AG08395 (cell line): ENCODE data around the gene TBXAS1.
"Not testable (repeated sequence)": the region's sequence is repeated elsewhere in the genome, so short reads cannot be mapped to it uniquely, and the experiment has no call there.

Experiments used
- DNase-seq: peaks from one replicate; pipeline ENCODE4 v3.0.0; 2012; ENCODE audit warnings: mixed read lengths, low spot score

TBXAS1 gene

DNA sequence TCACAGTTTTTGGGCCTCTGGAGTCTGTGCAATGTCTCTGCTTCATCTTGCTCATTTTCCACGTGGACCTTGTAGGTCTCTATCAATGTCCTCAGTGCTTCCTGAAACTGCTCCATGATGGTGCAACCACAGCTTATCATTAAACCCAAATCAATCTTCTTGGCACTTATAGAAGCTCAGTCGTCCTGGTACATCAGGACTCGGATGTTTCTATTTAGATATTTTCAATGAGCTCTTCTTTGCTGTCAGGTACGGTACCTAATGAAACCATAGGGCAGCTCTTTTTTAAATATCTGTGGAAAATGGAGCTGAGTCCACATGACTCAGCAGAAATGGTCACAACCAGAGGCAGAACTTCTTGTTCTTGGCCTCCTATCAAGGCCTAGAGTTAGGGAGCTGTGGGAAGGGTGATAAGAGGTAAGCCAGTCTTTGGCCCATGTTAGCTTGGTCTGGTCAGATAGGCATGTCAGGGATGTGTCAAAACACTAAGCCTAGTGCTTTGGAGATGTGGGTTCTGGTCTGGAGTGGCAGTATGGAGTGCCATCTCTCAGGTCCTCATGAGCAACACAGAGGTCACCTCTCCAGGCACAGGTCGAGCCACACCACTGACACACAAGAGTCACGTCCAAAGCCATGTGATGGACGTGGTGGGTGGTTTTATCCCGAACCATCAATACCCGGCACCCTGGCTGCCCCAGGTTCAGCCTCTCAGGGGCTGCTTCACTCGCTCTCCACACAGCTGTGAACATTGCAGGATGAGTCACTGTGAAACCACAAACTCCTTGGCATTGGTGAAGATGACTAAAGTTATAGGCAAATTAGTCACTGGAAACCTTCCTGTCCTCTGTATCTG, 87.0 kb downstream of the TBXAS1 start:
- peak; percentile 95 for DNase-seq

DNA sequence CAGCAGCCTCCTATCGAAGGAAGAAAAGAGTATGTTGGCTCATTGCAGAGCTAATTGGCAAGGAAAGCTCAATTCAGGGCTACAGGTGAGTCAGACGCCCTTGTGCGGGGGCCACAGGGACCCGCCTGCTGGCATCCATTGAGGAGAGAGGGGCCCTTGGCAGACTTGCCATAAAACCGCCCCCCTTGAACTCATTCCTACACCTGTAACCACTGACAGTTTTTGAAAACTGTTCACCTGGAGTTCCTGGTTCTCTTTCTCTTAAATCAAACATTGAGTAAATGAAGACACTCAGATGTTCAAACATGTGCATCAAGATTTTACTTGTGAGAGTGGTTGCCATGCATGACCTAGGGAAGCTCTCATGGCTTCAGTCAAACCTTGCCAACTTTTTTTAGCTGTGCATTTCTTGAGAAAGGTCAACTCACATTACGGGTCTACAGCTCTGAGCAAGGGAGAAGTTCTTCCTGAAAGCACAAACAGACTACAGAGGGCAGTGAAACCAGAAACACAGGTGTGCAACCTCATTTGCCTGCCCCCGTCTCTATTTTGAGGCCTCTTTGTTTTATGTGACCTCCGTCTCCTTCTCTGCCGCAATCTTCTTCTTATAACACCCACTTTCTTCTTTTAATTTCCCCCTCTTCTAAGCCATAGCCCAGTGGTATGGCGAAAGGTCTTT, 87.8 kb downstream of the TBXAS1 start:
- DNase-seq, result no peak

DNA sequence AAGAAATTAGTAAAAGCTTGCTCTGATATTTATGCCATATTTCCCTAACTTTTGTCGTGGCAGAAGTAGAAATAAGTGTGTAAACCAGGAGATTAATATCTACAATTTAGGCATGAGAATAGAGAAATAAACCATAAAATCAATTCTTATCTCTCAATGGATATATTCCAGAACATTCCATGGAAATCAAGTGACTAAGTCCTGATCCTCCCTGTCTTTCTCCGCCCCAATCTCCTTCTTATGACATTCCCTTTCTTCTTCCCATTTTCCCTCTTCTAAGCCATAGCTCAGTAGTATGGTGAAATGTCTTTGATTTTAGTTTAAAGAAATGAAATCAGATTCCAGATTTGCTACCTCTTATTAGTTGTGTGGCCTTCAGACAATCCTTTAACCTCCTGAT, 88.8 kb downstream of the TBXAS1 start:
- no peak for DNase-seq

DNA sequence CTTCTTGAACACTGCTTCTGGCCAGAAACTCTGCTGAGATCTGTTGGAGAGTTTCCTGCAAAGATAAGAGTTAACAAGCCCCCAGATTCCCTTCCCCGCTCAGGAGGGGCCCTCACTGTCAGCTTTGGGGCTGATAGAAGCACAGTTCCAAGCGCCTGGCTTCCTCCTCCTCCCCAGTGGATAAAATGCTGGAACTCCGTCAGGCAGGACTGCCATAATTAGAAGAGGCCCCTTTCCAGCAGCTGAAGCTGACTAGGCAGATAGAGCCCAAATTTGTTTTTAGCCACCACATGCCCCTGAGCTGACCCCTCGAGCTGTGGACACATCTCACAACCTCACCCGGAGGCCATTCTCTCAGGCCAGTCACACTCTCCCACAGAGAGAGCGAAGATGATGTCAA, 89.4 kb downstream of the TBXAS1 start:
- no peak for DNase-seq

DNA sequence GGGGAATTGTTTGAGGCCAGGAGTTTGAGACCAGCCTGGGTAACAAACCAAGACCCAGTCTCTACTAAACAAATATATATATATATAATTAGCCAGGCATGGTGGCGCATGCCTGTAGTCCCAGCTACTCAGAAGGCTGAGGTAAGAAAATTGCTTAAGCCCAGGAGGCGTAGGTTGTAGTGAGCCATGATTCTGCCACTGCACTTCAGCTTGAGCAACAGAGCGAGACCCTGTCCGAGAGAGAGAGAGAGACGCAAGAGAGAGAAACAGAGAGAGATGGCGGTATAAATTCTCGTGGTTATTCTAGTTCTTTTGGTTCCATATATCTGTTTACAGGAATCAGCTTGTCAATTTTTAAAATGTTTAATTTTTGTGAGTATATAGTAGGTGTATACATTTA, 94.0 kb downstream of the TBXAS1 start:
- DNase-seq, result no peak

DNA sequence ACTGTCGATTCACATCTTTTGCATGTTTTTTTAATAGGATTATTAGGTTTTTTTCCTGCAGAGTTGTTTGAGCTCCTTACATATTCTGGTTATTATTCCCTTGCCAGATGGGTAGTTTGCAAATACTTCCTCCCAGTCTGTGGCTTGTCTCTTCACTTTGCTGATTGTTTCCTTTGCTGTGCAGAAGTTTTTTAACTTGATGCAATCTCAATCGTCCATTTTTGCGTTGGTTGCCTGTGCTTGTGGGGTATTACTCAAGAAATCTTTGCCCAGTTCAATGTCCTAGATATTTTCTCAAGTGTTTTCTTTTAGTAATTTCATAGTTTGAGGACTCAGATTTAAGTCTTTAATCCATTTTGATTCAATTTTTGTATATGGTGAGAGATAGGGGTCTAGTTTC, 95.4 kb downstream of the TBXAS1 start:
- no peak for DNase-seq

DNA sequence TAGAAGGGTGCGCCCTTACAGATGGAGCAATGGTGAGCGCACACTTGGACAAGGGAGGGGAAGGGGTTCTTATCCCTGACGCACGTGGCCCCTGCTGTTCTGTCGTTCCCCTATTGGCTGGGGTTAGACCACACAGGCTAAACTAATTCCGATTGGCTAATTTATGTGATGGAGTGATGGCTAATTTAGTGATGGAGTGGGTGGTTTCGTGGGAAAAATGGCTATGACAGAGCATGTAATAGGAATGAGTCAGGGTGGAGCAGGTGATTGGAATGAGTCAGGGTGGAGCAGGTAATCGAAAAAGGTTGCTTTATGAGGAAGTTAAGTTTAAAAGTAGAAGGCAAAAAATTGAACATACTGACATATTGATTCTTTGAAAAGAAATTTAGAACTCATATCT, 100.2 kb downstream of the TBXAS1 start:
- not testable (repeated sequence) for DNase-seq

DNA sequence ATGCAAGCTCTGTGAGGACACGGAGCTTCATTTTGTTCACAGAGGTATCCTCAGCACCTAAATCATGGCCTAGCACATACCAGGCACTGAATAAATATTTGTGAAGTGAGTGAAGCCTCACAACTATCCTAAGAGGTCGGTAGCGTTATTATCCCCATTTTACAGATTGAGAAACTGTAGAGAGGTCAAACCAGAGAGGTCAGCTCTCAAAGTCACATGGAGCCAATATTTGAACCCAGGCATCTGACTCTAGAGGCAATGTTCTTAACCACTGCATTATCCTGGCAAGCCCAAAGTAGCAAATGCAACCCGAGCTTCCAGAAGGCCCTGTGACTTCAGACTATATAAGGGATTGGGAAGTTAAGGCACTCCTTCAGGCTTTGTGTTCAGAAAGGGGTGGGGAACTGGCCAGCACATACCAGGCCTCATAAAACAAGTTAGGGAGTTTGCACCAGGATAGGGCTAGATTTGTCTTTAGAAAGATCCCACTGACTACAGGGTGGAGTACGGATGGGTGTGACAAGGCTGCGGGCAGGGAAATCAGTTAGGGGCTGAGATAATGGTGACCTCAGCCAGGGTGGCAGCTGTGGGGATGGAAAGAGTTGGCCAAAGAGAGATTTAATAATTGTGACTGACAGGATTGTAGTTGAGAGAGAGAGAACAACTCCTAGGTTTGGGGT, 101.4 kb downstream of the TBXAS1 start:
- no peak for DNase-seq

DNA sequence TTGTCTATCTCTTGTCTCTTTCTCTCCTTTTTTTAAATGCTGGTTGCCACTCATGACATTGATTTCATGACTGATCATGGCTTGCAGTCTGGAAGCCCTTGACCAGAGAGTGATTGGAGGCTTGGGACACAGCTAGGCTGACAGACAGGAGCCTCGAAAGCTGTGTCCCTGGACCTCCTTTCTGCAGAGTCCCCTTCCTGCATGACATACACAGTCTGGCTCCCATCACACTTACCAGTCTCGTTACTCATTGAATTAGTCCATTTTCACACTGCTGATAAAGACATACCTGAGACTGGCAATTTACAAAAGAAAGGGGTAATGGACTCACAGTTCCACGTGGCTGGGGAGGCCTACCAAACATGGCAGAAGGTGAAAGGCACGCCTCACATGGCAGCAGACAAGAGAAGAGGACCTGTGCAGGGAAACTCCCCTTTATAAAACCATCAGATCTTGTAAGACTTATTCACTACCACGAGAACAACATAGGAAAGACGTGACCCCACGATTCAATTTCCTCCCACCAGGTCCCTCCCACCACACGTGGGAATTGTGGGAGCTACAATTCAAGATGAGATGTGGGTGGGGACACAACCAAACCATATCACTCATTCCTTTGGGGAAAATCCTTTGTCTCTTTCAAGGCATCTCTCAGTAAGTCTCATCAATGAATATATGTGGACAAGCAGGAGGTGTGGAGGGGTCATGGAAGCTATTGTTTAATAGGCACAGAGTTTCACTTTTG, 102.3 kb downstream of the TBXAS1 start:
- no peak for DNase-seq

DNA sequence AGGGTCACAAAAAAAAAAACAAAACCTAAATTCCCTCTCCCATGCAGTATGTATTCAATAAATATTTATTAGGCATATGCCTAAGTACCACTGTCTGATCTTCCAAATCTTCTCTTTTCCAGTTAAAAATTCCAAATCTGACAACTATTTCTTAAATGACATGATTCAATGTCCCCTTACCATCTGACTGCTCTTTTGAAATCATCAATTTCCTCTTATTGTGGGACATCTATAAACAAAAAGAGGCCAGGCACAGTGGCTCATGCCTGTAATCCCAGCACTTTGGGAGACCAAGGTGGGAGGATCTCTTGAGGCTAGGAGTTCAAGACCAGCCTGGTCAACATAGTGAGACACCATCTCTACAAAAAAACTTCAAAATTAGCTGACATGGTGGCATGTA, 103.5 kb downstream of the TBXAS1 start:
- DNase-seq, result no peak

DNA sequence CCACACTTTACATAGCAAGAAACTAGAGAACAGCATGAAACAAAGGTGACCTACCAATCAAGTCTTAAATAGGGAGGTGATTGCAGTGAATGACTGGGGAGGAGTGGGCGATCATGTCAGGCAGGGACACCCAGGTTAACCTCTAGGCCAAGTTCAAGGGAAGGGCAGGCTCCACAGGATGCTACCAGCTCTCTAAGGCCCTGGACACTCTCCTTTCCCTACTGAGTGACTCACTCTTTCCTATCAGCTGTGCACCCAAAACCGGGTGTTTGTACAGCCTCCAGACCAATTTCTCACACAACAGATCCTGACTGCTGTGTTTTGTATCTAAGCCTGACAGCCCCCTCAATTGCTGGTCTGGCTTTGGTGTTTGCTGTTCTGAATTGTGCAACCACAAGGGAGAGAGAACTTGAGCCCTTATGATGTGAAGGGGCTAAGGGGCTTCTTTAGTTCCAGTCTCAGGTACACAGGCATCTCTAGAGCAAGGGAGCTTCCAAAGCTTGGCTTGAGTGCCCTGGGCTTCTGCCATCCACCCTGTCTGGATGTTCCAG, 107.8 kb downstream of the TBXAS1 start:
- DNase-seq, result peak; percentile 76

DNA sequence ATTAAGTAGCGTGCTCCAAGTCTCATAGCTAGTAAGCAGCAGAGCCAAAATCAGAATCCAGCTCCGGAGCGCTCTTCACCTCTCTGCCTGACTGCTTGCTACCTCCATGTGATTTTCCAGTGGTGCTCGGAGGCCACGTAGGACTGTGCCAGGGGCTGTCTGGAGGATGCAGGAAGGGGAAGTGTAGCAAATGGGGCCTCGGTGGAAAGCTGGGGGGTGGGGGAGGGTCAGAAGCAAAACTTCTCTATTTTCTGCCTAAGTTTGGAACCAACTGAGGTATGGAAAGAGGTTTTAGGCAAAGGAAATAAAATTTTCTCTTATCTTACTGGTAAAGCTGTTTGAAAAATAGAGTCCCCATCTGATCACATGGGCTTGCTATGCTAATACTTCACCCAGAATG, 108.7 kb downstream of the TBXAS1 start:
- DNase-seq, result no peak

DNA sequence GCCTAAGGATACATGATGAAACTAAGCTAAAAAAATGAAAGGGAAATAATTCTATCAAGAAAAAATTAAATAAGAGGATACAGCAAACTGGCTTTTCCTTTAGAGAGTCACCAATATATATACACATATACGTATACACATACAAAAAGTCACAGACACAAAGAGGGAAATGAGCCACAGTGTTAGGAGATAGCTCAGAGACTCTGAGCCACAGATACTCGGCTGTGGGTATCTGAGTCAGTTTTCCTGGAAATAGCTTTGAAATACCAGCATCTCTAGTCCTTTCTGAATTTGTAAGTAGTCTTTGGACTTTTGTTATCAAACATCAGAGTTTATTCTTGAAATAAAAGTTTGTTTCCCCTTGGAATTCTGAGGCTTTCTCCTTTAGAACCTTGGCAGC, 111.8 kb downstream of the TBXAS1 start:
- no peak for DNase-seq

DNA sequence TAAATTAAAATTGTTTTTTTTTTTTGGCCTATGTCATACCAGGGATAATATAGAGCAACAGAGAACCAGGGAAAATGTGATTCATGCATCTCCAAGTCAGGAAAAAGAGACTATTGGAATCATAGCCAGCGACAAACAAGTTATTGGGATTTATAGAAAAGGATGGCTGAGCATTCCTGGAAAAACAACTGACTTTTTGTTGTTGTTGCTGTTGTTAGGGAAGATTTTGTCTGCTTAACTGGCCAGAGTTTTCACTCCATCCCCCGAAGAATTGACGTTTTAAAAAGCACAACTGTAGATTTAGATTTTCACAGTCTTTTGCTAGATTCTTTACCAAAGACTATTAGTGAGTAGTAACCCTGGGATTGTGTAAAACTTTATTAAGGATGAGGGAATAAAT, 112.4 kb downstream of the TBXAS1 start:
- no peak for DNase-seq

DNA sequence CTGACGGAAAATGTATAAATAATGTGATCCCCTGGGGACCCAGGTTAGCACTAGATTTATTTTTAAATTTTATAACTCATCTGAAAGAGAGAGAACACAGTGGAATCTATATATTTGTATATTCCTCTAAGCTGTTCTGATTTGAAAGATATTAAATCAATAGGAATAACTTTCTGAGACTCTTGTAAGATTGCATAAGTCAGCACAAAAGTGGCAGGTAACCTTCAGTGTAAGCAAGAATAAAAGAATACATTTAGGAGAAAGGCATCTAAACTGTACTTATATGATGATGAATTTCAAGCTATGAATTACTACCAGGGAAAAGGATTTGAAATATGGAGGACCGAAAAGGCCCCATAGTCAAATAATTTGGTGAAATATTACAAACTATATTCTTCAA, 112.8 kb downstream of the TBXAS1 start:
- DNase-seq, result no peak

DNA sequence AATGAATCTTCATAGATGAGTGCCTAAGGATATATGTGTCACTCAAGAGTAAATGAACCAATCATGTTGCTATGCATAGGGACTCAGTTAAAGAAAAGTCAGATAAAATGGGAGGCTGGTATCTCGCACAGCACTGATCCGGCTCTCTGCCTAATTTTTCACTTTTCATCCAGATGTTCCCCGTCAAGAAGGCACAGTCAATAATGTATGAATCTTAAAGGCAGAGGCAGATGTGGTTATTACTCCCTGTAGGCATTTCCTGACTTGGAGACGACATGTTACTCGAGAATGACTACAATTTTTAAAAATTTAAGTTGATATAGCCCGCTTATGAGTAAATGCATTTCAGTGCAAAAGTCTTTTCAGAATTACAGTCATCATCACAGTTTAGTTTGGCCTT, 113.6 kb downstream of the TBXAS1 start:
- no peak for DNase-seq

DNA sequence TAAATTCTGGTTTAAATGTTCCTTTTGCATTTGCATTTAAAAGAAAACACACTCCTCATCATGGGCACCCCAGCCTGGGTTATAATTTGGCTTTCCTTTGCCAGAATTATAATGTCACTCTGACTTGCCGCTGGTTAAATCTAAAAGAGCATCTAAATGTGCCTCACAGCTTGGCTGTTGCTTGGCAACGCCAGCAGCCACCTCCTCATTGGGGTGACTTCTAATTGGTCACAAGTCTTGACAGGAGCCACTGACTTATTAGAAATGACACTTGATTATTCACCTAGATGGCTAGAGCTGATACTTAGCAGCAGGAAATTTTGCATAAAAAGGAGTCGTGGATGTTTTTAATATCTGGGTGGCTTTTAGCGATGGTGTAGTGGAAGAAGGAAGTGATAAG, 114.3 kb downstream of the TBXAS1 start:
- DNase-seq, result no peak

DNA sequence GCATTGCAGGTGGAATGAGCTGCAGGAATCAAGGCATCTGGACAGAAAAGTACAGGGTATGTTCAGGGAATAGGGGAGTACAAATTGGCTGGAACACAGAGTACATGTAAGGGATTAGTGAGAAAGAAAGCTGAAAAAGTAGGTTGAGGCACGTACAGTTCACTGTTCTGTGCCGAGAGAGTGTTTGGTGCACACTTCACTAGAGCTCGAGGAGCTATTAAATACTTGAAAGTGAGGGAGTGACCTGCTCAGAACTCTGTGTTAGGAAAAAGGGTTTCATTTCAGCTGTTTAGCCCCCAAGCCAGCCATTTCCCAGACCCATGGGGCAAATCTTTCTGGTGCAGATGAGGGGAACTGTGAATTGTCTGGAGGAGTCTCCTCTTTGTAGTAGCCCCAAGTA, 115.2 kb downstream of the TBXAS1 start:
- no peak for DNase-seq

DNA sequence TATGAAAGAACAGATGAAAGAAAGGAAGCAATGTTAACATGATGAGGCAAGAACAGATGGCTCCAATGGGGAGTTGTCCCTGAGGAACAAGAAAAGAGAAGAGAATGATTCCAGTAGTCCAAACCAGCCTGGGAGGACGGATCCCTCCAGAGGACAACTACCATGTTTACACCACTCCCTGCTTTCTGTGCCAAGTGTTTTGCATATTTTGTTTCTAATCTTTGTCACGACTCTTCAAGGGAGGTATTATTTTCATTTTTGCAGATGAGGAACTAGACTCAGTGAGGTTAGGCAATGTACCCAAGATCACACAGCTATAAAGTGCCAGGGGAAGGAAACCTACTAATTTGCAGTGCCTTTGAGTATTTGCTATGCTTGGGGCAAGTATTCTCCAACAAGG, 117.5 kb downstream of the TBXAS1 start:
- no peak for DNase-seq

DNA sequence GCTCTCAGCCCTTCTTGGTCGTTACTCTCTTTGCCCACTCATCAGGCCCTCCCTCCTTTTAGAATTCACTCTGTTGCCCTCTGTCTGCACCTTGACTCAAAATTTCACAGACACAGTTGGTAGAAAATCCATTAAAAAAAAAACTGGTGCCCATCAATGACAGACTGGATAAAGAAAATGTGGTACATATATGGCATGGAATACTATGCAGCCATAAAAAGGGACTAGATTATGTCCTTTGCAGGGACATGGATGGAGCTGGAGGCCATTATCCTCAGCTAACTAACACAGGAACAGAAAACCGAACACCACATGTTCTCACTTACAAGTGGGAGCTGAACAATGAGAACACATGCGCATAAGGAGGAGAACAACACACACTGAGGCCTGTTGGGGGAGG, 118.0 kb downstream of the TBXAS1 start:
- no peak for DNase-seq

DNA sequence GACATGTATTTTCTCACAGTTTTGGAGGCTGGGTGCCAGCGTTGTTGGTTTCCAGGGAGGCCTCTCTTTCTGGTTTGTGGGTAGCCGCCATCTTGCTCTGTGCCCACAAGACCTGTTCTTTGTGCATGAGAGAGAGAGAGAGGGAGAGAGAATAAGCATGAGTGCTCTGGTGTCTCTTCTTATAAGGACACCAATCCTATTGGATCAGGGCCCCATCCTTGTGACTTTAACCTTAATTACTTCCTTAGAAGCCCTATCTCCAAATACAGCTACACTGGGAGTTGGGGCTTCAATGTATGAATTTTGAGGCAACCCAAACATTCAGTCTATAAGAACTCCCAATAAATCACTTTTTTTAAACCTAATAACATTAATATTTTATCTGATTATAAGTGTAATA, 119.1 kb downstream of the TBXAS1 start:
- no peak for DNase-seq
